Measurements from ENCODE around the gene RELN. TPM values are rescaled to one million over a fixed set of nuclear protein-coding genes. Genes with fewer than 3 reads are reported as not detected.

Gene RELN
- total and polyA plus RNA-seq, 10 of the 15 experiments (the other 5 are each of a cell fraction or from before 2014, with no cell fraction given): 0.11 to 0.21 TPM; not detected in 8

DNA sequence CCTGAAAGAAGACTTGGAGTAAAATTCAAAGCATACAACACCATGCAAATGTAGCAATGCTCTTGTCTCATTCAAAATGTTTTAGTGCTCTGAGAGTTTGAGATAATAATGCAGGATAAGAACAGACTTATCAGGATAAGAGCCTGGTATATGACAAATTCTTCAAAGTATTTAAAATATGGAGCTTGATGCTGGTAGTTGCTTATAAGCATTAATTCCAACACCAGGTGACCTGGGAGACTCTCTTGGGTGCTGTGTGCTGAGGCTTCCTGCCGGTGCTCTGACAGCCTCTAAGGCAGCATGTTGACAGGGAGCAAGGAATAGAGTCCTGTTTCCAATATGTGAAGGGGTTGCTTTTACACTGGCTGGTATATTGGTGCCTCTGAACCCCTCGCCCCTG is 508.7 kb downstream of the RELN start:
- no peak for FAIRE-seq

More for the DNA sequence above, 508.7 kb downstream of the RELN start:
- no peaks in the 10 kb centered on the region for H3K4me1 ChIP-seq (ENCODE audit: control insufficient read depth, insufficient read depth, low read length)
- DNase-seq (ENCODE audit: low read depth, low spot score): no peak
- no peak overlapping the region for H2AFZ ChIP-seq (ENCODE audit: control insufficient read depth, low read depth, low read length)
- no TSS peak for BruUV-seq (replicated peaks)
- H3K36me3 ChIP-seq (ENCODE audit: control insufficient read depth in 2 of 2, insufficient read depth in 2 of 2, low read length in 1 of 2): no peaks in the 10 kb centered on the region
- no peak overlapping the region for H3K27ac ChIP-seq (ENCODE audit: control insufficient read depth, insufficient read depth)
- H3K27me3 ChIP-seq (replicated peaks in 1 of 2; ENCODE audit: control insufficient read depth in 2 of 2, insufficient read depth in 2 of 2, low read length in 1 of 2): no peaks in the 10 kb centered on the region; a peak in 1 of 4 replicates
- no peak overlapping the region for H3K4me3 ChIP-seq
- POLR2A ChIA-PET: no interaction called here
- TF ChIP-seq, protein P1, sequence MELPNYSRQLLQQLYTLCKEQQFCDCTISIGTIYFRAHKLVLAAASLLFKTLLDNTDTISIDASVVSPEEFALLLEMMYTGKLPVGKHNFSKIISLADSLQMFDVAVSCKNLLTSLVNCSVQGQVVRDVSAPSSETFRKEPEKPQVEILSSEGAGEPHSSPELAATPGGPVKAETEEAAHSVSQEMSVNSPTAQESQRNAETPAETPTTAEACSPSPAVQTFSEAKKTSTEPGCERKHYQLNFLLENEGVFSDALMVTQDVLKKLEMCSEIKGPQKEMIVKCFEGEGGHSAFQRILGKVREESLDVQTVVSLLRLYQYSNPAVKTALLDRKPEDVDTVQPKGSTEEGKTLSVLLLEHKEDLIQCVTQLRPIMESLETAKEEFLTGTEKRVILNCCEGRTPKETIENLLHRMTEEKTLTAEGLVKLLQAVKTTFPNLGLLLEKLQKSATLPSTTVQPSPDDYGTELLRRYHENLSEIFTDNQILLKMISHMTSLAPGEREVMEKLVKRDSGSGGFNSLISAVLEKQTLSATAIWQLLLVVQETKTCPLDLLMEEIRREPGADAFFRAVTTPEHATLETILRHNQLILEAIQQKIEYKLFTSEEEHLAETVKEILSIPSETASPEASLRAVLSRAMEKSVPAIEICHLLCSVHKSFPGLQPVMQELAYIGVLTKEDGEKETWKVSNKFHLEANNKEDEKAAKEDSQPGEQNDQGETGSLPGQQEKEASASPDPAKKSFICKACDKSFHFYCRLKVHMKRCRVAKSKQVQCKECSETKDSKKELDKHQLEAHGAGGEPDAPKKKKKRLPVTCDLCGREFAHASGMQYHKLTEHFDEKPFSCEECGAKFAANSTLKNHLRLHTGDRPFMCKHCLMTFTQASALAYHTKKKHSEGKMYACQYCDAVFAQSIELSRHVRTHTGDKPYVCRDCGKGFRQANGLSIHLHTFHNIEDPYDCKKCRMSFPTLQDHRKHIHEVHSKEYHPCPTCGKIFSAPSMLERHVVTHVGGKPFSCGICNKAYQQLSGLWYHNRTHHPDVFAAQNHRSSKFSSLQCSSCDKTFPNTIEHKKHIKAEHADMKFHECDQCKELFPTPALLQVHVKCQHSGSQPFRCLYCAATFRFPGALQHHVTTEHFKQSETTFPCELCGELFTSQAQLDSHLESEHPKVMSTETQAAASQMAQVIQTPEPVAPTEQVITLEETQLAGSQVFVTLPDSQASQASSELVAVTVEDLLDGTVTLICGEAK (IDR thresholded peaks at IDR 0.05; ENCODE audit: borderline replicate concordance): no peak
- no peak for TF ChIP-seq PAX5 (IDR thresholded peaks at IDR 0.05; ENCODE audit: borderline replicate concordance, low read depth, low read length)
- no peak for TF ChIP-seq NFYB (IDR thresholded peaks at IDR 0.05; ENCODE audit: insufficient read depth, low read depth, low read length)
- TF ChIP-seq, protein P2, sequence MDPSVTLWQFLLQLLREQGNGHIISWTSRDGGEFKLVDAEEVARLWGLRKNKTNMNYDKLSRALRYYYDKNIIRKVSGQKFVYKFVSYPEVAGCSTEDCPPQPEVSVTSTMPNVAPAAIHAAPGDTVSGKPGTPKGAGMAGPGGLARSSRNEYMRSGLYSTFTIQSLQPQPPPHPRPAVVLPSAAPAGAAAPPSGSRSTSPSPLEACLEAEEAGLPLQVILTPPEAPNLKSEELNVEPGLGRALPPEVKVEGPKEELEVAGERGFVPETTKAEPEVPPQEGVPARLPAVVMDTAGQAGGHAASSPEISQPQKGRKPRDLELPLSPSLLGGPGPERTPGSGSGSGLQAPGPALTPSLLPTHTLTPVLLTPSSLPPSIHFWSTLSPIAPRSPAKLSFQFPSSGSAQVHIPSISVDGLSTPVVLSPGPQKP (IDR thresholded peaks at IDR 0.05; ENCODE audit: low read depth, low read length): no peak
- TF ChIP-seq NR2F1 (conservative IDR thresholded peaks at IDR 0.05): no peak
- no peak for TF ChIP-seq SPI1 (IDR thresholded peaks at IDR 0.05; ENCODE audit: borderline replicate concordance, insufficient read depth, low read depth, low read length)
- TF ChIP-seq, protein P3, sequence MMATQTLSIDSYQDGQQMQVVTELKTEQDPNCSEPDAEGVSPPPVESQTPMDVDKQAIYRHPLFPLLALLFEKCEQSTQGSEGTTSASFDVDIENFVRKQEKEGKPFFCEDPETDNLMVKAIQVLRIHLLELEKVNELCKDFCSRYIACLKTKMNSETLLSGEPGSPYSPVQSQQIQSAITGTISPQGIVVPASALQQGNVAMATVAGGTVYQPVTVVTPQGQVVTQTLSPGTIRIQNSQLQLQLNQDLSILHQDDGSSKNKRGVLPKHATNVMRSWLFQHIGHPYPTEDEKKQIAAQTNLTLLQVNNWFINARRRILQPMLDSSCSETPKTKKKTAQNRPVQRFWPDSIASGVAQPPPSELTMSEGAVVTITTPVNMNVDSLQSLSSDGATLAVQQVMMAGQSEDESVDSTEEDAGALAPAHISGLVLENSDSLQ (IDR thresholded peaks at IDR 0.05): no peak
- TF ChIP-seq, protein P4, sequence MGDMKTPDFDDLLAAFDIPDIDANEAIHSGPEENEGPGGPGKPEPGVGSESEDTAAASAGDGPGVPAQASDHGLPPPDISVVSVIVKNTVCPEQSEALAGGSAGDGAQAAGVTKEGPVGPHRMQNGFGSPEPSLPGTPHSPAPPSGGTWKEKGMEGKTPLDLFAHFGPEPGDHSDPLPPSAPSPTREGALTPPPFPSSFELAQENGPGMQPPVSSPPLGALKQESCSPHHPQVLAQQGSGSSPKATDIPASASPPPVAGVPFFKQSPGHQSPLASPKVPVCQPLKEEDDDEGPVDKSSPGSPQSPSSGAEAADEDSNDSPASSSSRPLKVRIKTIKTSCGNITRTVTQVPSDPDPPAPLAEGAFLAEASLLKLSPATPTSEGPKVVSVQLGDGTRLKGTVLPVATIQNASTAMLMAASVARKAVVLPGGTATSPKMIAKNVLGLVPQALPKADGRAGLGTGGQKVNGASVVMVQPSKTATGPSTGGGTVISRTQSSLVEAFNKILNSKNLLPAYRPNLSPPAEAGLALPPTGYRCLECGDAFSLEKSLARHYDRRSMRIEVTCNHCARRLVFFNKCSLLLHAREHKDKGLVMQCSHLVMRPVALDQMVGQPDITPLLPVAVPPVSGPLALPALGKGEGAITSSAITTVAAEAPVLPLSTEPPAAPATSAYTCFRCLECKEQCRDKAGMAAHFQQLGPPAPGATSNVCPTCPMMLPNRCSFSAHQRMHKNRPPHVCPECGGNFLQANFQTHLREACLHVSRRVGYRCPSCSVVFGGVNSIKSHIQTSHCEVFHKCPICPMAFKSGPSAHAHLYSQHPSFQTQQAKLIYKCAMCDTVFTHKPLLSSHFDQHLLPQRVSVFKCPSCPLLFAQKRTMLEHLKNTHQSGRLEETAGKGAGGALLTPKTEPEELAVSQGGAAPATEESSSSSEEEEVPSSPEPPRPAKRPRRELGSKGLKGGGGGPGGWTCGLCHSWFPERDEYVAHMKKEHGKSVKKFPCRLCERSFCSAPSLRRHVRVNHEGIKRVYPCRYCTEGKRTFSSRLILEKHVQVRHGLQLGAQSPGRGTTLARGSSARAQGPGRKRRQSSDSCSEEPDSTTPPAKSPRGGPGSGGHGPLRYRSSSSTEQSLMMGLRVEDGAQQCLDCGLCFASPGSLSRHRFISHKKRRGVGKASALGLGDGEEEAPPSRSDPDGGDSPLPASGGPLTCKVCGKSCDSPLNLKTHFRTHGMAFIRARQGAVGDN (IDR thresholded peaks at IDR 0.05): no peak
- no peaks in the 10 kb centered on the region for H4K20me1 ChIP-seq (ENCODE audit: control insufficient read depth, insufficient read depth)
- RAD21 ChIA-PET (ENCODE audit: unreplicated experiment): no interaction called here
- no peaks in the 10 kb centered on the region for H3K9me3 ChIP-seq (replicated peaks; ENCODE audit: control insufficient read depth, insufficient read depth, low read length)
- in situ Hi-C loops (cut with MboI) (no loop called here), intact Hi-C loops (cut with micrococcal nuclease; ENCODE audit: unreplicated experiment) (no loop called here)
- ATAC-seq: no peak
- SMC1A ChIA-PET (ENCODE audit: uncharacterized antibody, unreplicated experiment): no interaction called here
- H3K9ac ChIP-seq (ENCODE audit: control insufficient read depth, insufficient read depth, low read length): no peak overlapping the region
- no peak overlapping the region for H3K4me2 ChIP-seq (ENCODE audit: control insufficient read depth, insufficient read depth)
- CTCF ChIA-PET: no interaction called here
- H3K79me2 ChIP-seq (ENCODE audit: control insufficient read depth, insufficient read depth, low read length): no peaks in the 10 kb centered on the region
- 0% methylated on average over 2 of the region's 2 CpGs for WGBS (ENCODE audit: insufficient coverage, insufficient replicate concordance, low lambda C conversion rate, missing lambda C conversion rate)

Measured in GM12878 (cell line).